G401.6 (cell line): ENCODE measurements around the gene SLIT1.

Experiments used
- FAIRE-seq: peaks from 2 replicates; lab custom pipeline; 2012; peaks lifted over from hg19 to GRCh38; lab: Jason Lieb, UNC

SLIT1 gene

DNA sequence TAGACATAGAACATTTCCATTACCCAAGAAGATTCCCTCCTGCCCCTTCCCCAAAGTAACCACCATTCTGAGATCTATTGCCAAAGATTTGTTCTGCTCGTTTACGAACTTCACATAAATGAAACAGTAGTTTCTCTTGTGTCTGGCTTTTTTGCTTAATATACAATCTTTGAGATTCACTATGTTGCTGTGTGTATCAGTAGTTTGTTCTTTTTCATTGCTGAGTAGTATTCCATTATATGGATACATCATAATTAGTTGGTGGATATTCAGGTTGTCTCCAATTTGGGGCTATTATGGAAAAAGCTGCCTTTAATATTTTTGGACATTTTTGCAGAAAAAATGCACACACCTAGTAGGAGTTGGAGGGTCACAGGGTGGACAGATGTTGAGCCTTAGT, 124.3 kb downstream of the SLIT1 start:
- no peak for FAIRE-seq

DNA sequence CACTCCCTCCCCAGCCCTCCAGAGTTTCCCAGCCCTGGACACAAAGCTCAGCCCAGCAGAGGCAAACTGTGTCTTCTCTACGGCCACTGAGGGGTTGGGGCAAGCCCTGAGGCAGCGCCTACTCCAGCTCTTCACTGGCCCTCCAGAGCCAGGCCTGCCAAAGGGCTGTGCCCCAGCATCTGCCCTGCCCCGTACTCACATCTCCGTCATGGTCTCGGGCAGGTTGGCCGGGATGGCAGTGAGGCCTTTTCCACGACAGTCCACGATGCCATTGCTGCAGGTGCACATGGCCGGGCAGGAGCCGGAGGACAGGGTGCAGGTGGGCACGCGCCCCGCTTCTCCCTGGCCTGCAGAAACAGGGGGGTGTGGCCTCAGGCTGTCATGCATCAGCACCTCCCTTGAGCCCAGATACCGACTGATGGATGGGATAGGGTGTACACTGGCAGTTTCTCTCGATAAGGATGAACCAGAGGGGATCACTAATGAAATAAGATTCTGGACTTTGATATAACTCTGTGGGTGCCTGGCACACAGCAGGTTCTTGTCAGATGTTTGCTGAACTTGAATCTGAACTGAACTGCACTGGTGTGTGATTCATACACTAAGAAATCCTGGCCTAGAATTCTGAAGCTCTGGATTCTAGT, 125.2 kb downstream of the SLIT1 start:
- no peak for FAIRE-seq

DNA sequence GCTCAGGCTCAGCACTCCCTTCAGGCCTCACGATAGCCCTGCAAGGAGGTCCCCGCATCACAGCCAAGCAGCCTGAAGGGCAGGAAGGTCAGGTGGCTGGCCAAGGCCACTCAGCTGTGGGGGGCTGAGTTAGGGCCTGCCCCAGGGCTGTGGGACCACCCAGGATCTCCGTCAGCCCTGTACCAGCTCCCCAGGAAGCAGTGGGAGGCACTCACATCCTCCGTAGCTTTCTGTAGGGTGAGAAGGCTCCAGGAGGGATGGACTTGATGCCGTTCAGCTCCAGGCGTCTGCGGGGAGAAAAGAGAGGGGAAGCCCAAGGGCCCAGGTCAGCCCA, 125.9 kb downstream of the SLIT1 start:
- no peak for FAIRE-seq

DNA sequence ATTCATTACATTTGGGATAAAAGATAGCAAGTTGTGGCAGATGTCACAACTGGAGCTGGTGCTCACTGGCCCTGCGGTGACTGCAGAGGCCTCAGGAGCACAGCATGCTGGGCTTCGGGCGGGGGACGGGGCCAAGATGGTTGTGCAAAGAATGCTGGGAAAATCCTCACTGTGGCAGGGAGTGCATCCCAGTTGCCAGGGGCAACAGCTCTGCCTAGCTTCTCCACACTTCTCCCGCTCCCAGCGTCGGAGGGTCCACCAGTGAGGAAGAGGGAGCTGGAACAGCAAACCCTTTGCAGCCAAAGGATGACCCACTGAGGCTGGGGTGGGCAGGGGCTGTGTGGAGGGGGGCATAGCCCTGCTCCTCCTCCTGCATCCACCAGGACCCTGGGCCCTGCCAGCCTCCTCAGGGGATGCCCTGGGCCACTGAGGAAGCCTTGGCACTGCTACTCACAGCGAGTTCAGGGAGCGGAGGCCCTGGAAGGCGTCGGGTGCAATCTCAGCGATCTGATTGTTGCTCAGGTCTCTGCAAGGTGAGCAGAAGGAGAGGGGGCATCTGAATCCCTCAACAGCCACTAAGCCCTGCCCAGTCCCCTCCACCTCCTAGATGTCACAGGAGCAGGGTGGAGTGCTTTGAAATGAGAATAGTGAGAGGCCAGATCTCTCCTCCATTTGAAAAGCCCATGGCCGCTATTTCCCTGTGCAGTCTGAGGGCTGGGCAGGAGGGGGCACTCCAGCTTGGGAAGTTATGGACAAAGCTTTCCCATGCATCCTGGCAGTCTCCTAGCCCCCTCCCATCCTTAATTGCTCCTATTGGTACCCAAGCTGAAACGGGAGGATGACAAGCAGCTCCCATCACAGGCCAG, 126.5 kb downstream of the SLIT1 start:
- no peak for FAIRE-seq

DNA sequence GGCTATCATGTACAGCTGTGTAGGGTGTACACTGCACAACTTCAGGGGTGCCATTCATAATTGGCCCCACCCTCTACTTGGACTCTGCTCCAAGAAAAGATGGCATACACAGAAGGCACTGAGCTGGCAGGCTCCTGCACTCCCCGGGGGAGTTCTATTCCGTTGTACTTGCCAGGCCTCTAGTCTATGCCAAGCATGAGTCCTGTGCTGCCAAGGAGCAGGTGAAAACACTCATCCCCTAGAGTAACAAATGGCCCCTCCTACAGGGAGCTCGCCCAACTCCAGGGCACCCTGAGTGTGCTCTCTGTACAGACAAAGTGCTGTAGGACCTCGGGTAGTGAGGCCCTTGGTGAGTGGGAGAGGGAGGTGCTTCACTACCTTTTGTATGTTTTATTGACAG, 127.2 kb downstream of the SLIT1 start:
- no peak for FAIRE-seq

DNA sequence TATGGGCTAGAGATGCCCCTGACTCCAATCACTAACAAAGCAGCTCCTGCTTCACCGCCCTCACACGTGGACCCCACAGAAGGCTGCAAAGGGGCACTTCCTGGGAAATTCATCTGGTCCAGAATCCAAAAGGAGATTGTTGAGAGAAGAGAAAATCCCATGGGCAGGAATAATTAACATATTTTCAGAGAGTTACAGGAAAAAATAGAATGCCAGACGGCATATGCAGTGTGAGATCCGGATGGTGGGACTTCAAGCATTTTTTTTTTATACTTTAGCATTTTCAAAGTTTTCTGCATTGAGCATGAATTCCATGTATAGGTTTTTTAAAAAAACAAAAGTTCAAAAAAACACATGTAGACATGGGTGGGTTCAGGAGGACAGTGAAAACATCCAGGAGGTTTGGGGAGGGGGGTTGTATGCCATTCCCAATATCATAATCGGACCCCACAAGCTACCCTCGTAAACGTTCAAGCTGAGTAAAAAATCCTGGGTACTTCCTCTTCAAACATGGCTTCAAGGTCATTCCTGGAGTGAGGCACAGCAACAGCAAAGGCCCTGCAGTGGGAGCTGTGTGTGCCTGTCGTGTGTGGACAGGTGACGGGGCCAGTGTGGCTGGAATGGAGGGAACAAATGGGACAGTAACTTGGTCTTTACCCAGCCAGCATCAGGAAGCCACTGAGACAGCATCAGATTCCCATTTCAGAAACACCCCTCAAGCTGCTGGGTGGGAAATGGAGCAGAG, 128.1 kb downstream of the SLIT1 start:
- no peak for FAIRE-seq

GRCh38 chr10:97056003-97056630, 129.6 kb downstream of the SLIT1 start:
- FAIRE-seq = no peak

- FAIRE-seq = no peak
Observed at GRCh38 chr10:97053276-97053675, 132.5 kb downstream of the SLIT1 start.

- no peak for FAIRE-seq
Observed at GRCh38 chr10:97050956-97051496, 134.7 kb downstream of the SLIT1 start.

DNA sequence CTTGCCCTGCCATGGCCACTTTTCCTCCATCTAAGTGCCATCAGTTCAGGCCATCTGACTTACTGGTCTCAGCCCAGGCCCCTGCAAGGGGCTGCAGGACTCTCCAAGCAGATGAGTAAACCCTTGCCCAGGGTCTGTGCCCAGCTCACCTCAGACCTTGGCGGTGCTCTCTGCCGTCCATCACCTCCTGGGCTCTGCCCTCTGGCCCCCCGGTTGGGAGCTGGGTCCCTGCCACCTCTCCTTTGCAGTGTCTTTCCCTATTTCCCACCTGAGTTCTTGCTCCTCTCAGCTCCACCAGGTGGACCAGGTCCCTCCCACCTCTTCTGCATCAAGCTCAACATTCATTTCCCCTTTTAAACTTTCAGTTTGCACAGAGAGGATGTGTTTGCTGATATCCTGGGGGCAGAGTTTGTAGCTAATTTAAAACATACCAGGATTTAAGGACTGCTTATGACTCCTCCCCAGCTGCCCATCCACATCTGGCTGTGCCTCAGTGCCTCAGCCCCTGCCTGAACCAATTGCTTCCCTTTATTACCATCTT, 135.5 kb downstream of the SLIT1 start:
- no peak for FAIRE-seq

DNA sequence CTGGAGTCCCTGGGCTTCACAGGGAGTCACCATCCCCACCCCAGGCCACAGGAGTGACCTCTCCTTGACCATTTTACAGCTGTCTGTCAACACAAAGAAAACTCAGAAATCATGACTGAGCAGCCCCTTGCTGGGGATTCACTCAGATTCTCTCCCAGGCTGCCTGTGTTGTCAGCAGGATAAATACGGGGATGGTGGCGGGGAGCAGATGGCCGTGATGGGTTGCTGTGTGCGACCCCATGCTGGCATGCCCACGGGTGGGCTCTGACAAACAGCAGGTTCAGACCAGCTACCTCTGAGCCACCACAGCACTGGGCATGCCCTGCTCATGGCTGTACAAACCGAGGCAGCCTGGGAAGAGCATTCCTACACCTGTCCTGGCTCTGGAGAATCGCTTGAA, 136.1 kb downstream of the SLIT1 start:
- no peak for FAIRE-seq

- no peak for FAIRE-seq
Observed at GRCh38 chr10:97048649-97049427, 136.9 kb downstream of the SLIT1 start.

DNA sequence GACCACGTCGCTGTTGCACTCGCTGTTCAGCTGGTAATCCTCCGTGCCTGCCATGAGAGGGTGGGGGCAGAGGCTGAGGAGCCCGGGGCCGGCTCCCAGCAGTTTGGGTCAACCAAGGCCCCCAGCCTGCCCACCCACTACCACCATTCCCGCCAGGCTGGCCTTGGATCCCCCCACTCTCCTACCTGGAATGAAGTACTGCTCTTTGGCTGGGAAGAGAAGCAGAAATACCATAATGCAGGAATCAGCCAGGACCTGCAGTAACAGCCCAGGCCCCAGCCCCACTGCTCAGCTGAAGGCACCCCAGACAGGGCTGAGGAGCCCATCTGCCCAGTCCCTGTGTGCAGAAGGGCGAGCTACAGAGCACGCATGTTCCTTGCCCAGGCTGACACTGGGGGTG, 138.0 kb downstream of the SLIT1 start:
- FAIRE-seq = no peak

- FAIRE-seq = no peak
Observed at GRCh38 chr10:97047083-97047736, 138.5 kb downstream of the SLIT1 start.

DNA sequence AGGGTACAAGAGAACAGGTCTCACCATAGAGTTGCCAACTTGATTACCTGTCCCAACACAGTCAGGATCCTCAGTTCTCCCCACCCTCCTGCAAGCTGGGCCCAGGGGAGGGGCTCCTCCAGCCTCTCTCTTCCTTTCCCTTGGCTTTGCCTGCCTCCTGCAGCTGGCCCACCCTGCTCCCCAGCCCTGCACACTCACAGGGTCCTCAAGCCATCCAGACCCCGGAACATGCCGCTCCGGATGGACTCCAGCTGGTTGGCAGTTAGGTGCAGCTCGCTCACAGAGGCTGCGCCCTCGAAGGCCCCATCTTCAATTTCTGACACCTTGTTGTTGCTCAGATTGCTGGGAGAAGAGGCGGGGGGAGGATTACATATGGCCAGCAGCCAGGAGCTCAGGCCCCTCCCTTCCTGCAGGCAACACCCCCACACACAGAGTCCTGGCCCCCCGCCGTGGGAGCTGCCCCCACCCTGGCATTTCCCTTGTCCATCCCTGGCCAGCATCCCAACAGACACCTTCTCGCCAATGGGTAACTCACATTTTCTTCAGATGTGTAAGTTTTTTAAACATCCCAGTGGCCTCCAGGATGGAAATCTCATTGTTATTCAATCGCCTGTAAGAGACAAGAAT, 139.2 kb downstream of the SLIT1 start:
- no peak for FAIRE-seq

- FAIRE-seq = no peak
Observed at GRCh38 chr10:97043563-97043855, 142.2 kb downstream of the SLIT1 start.

- no peak for FAIRE-seq
Observed at GRCh38 chr10:97042716-97043562, 142.8 kb downstream of the SLIT1 start.

DNA sequence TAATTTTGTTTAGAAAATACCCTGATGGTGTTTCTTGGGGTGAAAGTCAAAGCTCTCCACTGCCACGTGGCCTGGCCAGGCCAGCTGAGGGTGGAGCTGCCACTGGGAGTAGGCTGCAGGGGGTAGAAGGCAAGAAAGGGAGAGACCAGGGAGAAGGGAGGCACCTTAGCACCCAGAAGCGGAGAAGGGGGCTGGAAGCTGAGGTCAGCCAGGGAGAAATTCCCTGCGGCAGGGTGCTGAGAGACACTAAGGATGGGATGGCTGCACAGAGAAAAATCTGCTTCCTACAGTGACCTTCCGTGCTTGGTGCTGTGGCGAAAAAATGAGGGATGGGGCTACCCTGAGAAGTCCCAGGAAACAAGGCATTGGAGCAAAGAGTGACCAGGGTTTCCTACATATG, 143.7 kb downstream of the SLIT1 start:
- no peak for FAIRE-seq

- FAIRE-seq = no peak
Observed at GRCh38 chr10:97040706-97041105, 145.1 kb downstream of the SLIT1 start.

DNA sequence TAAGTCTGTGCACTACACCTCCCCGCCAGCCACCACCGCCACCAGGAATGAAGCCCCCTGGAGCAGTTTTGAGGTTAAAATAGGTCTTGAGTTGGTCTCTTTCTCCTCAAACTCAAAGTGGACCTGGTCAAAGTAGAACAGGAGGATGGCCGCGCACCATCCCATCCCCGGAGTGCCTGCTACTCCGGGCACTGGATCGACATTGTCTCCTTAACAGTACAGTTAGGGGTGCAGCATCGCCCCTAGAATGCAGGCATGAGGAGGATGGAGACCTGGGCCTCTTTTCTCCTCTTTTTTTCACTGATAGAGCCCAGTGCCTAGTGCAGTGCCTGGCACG, 145.5 kb downstream of the SLIT1 start:
- no peak for FAIRE-seq
